Liver (tissue), 3 donors: ENCODE measurements around the gene SNX9.

ENCODE experiments used
- CTCF ChIP-seq: fragments of 150-350 bp; IDR thresholded peaks from 2 replicates; pipeline ENCODE4 v1.5.1; 2017; ENCODE audit warnings: improper control_type of control experiment, low read depth, low read length; ENCODE audit not compliant: missing input control
- EGR1 ChIP-seq, 2 donors: IDR thresholded peaks; 2 replicates each; pipeline ENCODE4 v1.6.1; 2016 to 2018; ENCODE audit warnings: antibody characterized with exemption in 2 of 2, low read depth in 2 of 2
- GABPA ChIP-seq, 2 donors: IDR thresholded peaks in 1 of 2; conservative IDR thresholded peaks in 1 of 2; 2 replicates each; pipeline ENCODE4 v1.6.1; 2016; ENCODE audit warnings: antibody characterized with exemption in 2 of 2, mild to moderate bottlenecking in 1 of 2, moderate library complexity in 1 of 2
- MAX ChIP-seq: IDR thresholded peaks from 2 replicates; pipeline ENCODE4 v1.6.1; 2016; ENCODE audit warnings: antibody characterized with exemption
- REST ChIP-seq: IDR thresholded peaks from 2 replicates; pipeline ENCODE4 v1.6.1; 2016; ENCODE audit warnings: antibody characterized with exemption, mild to moderate bottlenecking
- donor health status: healthy.
- donor health status: healthy.

- TF ChIP-seq EGR1 (IDR thresholded peaks at IDR 0.05; ENCODE audit: low read depth in 2 of 2) (no peak), MAX (no peak), CTCF (no peak), GABPA (IDR thresholded peaks at IDR 0.05 in 1 of 2, conservative IDR thresholded peaks at IDR 0.05 in 1 of 2) (no peak), REST (no peak)
Observed at GRCh38 chr6:157942351-157942750, 119.3 kb downstream of the SNX9 start.
